Transverse colon (tissue), 4 donors: ENCODE results near the gene SYT1.

Experiments used
- CTCF ChIP-seq, 5 experiments: fragments of 200-600 bp in 3 of 5; fragments of 450-650 bp in 2 of 5; sonication (generic) in 3 of 5; IDR thresholded peaks; 1 replicate in 2 of 5; 2 replicates in 3 of 5; pipeline ENCODE4 v1.5.1; 2016 to 2017; ENCODE audit warnings: antibody characterized with exemption in 5 of 5, inconsistent platforms in 3 of 5, mild to moderate bottlenecking in 2 of 5, moderate library complexity in 1 of 5
- EP300 ChIP-seq: sonication (generic); formaldehyde crosslinking; IDR thresholded peaks from one replicate; pipeline ENCODE4 v1.6.1; 2017; ENCODE audit warnings: antibody characterized with exemption, low read depth
- POLR2A ChIP-seq: fragments of 450-650 bp; IDR thresholded peaks from one replicate; pipeline ENCODE4 v1.6.1; 2016; ENCODE audit warnings: antibody characterized with exemption, mild to moderate bottlenecking, moderate library complexity
- POLR2AphosphoS5 ChIP-seq, 3 donors: sonication (generic); formaldehyde crosslinking; IDR thresholded peaks; one replicate each; pipeline ENCODE4 v1.6.1; 2016; ENCODE audit warnings: antibody characterized with exemption in 3 of 3

- TF ChIP-seq CTCF (IDR thresholded peaks at IDR 0.05), result no peak
- TF ChIP-seq POLR2AphosphoS5 (IDR thresholded peaks at IDR 0.05), result no peak
- TF ChIP-seq POLR2A, result no peak
- no peak for TF ChIP-seq EP300
Observed at GRCh38 chr12:79121486-79121885, 256.9 kb downstream of the SYT1 start.
